Loucy (cell line): Measurements from ENCODE around the gene CLDN24.

ENCODE experiments used
- CTCF ChIP-seq: fragments of 200-600 bp; sonication (generic); conservative IDR thresholded peaks from 2 replicates; pipeline ENCODE4 v1.5.1; 2014; ENCODE audit warnings: mild to moderate bottlenecking, antibody characterized with exemption, low read length
- EZH2phosphoT487 ChIP-seq: fragments of 200-600 bp; IDR thresholded peaks from 2 replicates; pipeline ENCODE4 v1.6.1; 2018; ENCODE audit warnings: antibody characterized with exemption, mild to moderate bottlenecking, moderate library complexity, borderline replicate concordance

- TF ChIP-seq CTCF (no peak), EZH2phosphoT487 (no peak)
Observed at GRCh38 chr4:183300070-183300469, 22.2 kb downstream of the CLDN24 start.
